ENCODE data around the gene UMAD1.

DNA sequence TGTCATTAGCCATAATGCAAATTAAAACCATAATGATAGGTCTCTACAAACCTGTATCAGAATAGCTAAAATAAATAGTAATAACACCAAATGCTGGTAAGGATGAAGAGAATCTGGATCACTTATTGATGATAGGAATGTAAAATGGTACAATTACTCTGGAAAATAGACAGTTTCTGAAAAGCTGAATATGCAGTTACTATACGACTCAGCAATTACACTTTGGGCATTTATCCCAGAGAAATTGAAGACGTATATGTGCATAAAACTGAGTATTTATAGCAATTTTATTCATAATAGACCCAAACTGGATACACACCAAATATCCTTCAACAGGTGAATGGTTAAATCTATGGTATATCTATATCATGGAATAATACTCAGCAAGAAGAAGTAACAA is 69.9 kb downstream of the UMAD1 start:
- no peak for TF ChIP-seq ISL1 (CRISPR knock-in tag; IDR thresholded peaks at IDR 0.05)
- TF ChIP-seq ARNTL (CRISPR knock-in tag; IDR thresholded peaks at IDR 0.05; ENCODE audit: borderline replicate concordance, low read depth): no peak
- no peak for TF ChIP-seq RARB (CRISPR knock-in tag; IDR thresholded peaks at IDR 0.05)

Data from SK-N-SH treated with all-trans-retinoic acid at 6 μM for 48 hours (cell line).